ENCODE results near the gene PDXK. TPM values are rescaled to one million over a fixed set of nuclear protein-coding genes. Genes with fewer than 3 reads are reported as not detected.

Gene PDXK
- total and polyA plus RNA-seq, 4 experiments from 2014 or later, result 37.5 to 94.3 (median 77.4) TPM

GRCh38 chr21:43757601-43758000, 38.7 kb downstream of the PDXK start:
- no peaks in the 10 kb centered on the region for H3K9me3 Mint-ChIP-seq
- Histone ChIP-seq H3K4me1 (ENCODE audit: insufficient read depth, low read length) (no peaks in the 10 kb centered on the region), H3K27ac (ENCODE audit: low read depth, low read length) (no peak overlapping the region), H3K36me3 (ENCODE audit: insufficient read depth, low read length) (peaks cover 36% of the 10 kb centered on the region), H3K27me3 (ENCODE audit: insufficient read depth, low read length) (no peaks in the 10 kb centered on the region), H3K4me3 (ENCODE audit: low read length in 2 of 2) (no peak overlapping the region), H3K9me3 (ENCODE audit: control insufficient read depth in 1 of 2, low read length in 2 of 2) (no peaks in the 10 kb centered on the region)
- POLR2A ChIA-PET (ENCODE audit: partially characterized antibody), result interaction anchor here (1.1 kb wide), 1 partner anchor 32 kb away, joined by 3 read pairs; the partner anchor contains the start of gene RRP1
- intact Hi-C loops (cut with micrococcal nuclease), result no loop called here
- H3K4me1 Mint-ChIP-seq, result no peaks in the 10 kb centered on the region
- CTCF ChIA-PET (ENCODE audit: partially characterized antibody), result interaction anchor here (1.0 kb wide), 1 partner anchor 12 kb away, joined by 5 read pairs; no protein-coding TSS in a partner anchor
- H3K27ac Mint-ChIP-seq, result no peak overlapping the region
- no peaks in the 10 kb centered on the region for H3K27me3 Mint-ChIP-seq
- peaks cover 5 to 34% of the 10 kb centered on the region in 2 donors for H3K36me3 Mint-ChIP-seq
- H3K4me3 Mint-ChIP-seq, result no peak overlapping the region
- DNase-seq, result peak in 1 of 5 donors; percentile 9

GRCh38 chr21:43758111-43758641, 39.2 kb downstream of the PDXK start:
- DNase-seq, result no peak
- intact Hi-C loops (cut with micrococcal nuclease), result no loop called here
- POLR2A ChIA-PET (ENCODE audit: partially characterized antibody), result no interaction called here
- Histone ChIP-seq H3K4me1 (ENCODE audit: insufficient read depth, low read length) (no peaks in the 10 kb centered on the region), H3K9me3 (ENCODE audit: control insufficient read depth in 1 of 2, low read length in 2 of 2) (no peaks in the 10 kb centered on the region), H3K36me3 (ENCODE audit: insufficient read depth, low read length) (peaks cover 33% of the 10 kb centered on the region), H3K4me3 (ENCODE audit: low read length in 2 of 2) (no peak overlapping the region), H3K27me3 (ENCODE audit: insufficient read depth, low read length) (no peaks in the 10 kb centered on the region), H3K27ac (ENCODE audit: low read depth, low read length) (no peak overlapping the region)
- Mint-ChIP-seq H3K4me1 (no peaks in the 10 kb centered on the region), H3K9me3 (no peaks in the 10 kb centered on the region), H3K27me3 (no peaks in the 10 kb centered on the region), H3K27ac (no peak overlapping the region), H3K4me3 (no peak overlapping the region), H3K36me3 (peaks cover 5 to 31% of the 10 kb centered on the region in 2 donors)
- CTCF ChIA-PET (ENCODE audit: partially characterized antibody), result no interaction called here

GRCh38 chr21:43758811-43759210, 39.9 kb downstream of the PDXK start:
- no peaks in the 10 kb centered on the region for H3K27me3 ChIP-seq (ENCODE audit: insufficient read depth, low read length)
- no peak overlapping the region for H3K4me3 ChIP-seq (ENCODE audit: low read length in 2 of 2)
- peaks cover 27% of the 10 kb centered on the region for H3K36me3 ChIP-seq (ENCODE audit: insufficient read depth, low read length)
- H3K4me1 ChIP-seq (ENCODE audit: insufficient read depth, low read length), result no peaks in the 10 kb centered on the region
- Mint-ChIP-seq H3K4me1 (no peaks in the 10 kb centered on the region), H3K27ac (peak overlapping the region in 1 of 7 donors; percentile 32), H3K27me3 (no peaks in the 10 kb centered on the region), H3K4me3 (no peak overlapping the region), H3K9me3 (no peaks in the 10 kb centered on the region), H3K36me3 (peaks cover 2 to 28% of the 10 kb centered on the region in 2 donors)
- no peaks in the 10 kb centered on the region for H3K9me3 ChIP-seq (ENCODE audit: control insufficient read depth in 1 of 2, low read length in 2 of 2)
- CTCF ChIA-PET (ENCODE audit: partially characterized antibody), result no interaction called here
- peak in 1 of 5 donors; percentile 24 for DNase-seq
- no peak overlapping the region for H3K27ac ChIP-seq (ENCODE audit: low read depth, low read length)
- POLR2A ChIA-PET (ENCODE audit: partially characterized antibody), result no interaction called here
- intact Hi-C loops (cut with micrococcal nuclease), result no loop called here

GRCh38 chr21:43759651-43760050, 40.7 kb downstream of the PDXK start:
- no peaks in the 10 kb centered on the region for H3K4me1 Mint-ChIP-seq
- H3K36me3 ChIP-seq (ENCODE audit: insufficient read depth, low read length), result peaks cover 20% of the 10 kb centered on the region
- no peaks in the 10 kb centered on the region for H3K9me3 Mint-ChIP-seq

GRCh38 chr21:43760391-43760958, 41.5 kb downstream of the PDXK start:
- Mint-ChIP-seq H3K27ac (no peak overlapping the region), H3K36me3 (peaks cover 0 to 22% of the 10 kb centered on the region in 2 donors), H3K9me3 (no peaks in the 10 kb centered on the region), H3K4me1 (no peaks in the 10 kb centered on the region), H3K27me3 (no peaks in the 10 kb centered on the region), H3K4me3 (no peak overlapping the region)
- H3K4me3 ChIP-seq (ENCODE audit: low read length in 2 of 2), result no peak overlapping the region
- POLR2A ChIA-PET (ENCODE audit: partially characterized antibody), result no interaction called here
- intact Hi-C loops (cut with micrococcal nuclease), result no loop called here
- H3K36me3 ChIP-seq (ENCODE audit: insufficient read depth, low read length), result peaks cover 17% of the 10 kb centered on the region
- no peaks in the 10 kb centered on the region for H3K27me3 ChIP-seq (ENCODE audit: insufficient read depth, low read length)
- CTCF ChIA-PET (ENCODE audit: partially characterized antibody), result no interaction called here
- no peak overlapping the region for H3K27ac ChIP-seq (ENCODE audit: low read depth, low read length)
- no peaks in the 10 kb centered on the region for H3K4me1 ChIP-seq (ENCODE audit: insufficient read depth, low read length)
- no peaks in the 10 kb centered on the region for H3K9me3 ChIP-seq (ENCODE audit: control insufficient read depth in 1 of 2, low read length in 2 of 2)
- no peak for DNase-seq

More at GRCh38 chr21:43759651-43760050, 40.7 kb downstream of the PDXK start:
- Histone ChIP-seq H3K4me1 (ENCODE audit: insufficient read depth, low read length) (no peaks in the 10 kb centered on the region), H3K27me3 (ENCODE audit: insufficient read depth, low read length) (no peaks in the 10 kb centered on the region), H3K4me3 (ENCODE audit: low read length in 2 of 2) (no peak overlapping the region), H3K9me3 (ENCODE audit: control insufficient read depth in 1 of 2, low read length in 2 of 2) (no peaks in the 10 kb centered on the region), H3K27ac (ENCODE audit: low read depth, low read length) (no peak overlapping the region)
- POLR2A ChIA-PET (ENCODE audit: partially characterized antibody), result no interaction called here
- no peaks in the 10 kb centered on the region for H3K27me3 Mint-ChIP-seq
- DNase-seq, result no peak
- CTCF ChIA-PET (ENCODE audit: partially characterized antibody), result no interaction called here
- H3K36me3 Mint-ChIP-seq, result peaks cover 0 to 23% of the 10 kb centered on the region in 2 donors
- intact Hi-C loops (cut with micrococcal nuclease), result no loop called here
- H3K27ac Mint-ChIP-seq, result no peak overlapping the region
- H3K4me3 Mint-ChIP-seq, result no peak overlapping the region

GRCh38 chr21:43761886-43762285, 43.0 kb downstream of the PDXK start:
- H3K27me3 ChIP-seq (ENCODE audit: insufficient read depth, low read length), result no peaks in the 10 kb centered on the region
- H3K9me3 Mint-ChIP-seq, result no peaks in the 10 kb centered on the region
- no peaks in the 10 kb centered on the region for H3K27me3 Mint-ChIP-seq
- ChIA-PET CTCF (ENCODE audit: partially characterized antibody) (no interaction called here), POLR2A (ENCODE audit: partially characterized antibody) (no interaction called here)
- no peak overlapping the region for H3K4me3 ChIP-seq (ENCODE audit: low read length in 2 of 2)
- no peaks in the 10 kb centered on the region for H3K4me1 ChIP-seq (ENCODE audit: insufficient read depth, low read length)
- H3K9me3 ChIP-seq (ENCODE audit: control insufficient read depth in 1 of 2, low read length in 2 of 2), result no peaks in the 10 kb centered on the region
- no peaks in the 10 kb centered on the region for H3K4me1 Mint-ChIP-seq
- peaks cover 8% of the 10 kb centered on the region for H3K36me3 ChIP-seq (ENCODE audit: insufficient read depth, low read length)
- no peak overlapping the region for H3K27ac ChIP-seq (ENCODE audit: low read depth, low read length)
- H3K4me3 Mint-ChIP-seq, result no peak overlapping the region
- intact Hi-C loops (cut with micrococcal nuclease), result no loop called here
- no peak overlapping the region for H3K27ac Mint-ChIP-seq
- DNase-seq, result no peak
- H3K36me3 Mint-ChIP-seq, result peaks cover 0 to 8% of the 10 kb centered on the region in 2 donors

- Mint-ChIP-seq H3K27me3 (no peaks in the 10 kb centered on the region), H3K4me1 (no peaks in the 10 kb centered on the region), H3K36me3 (peaks cover 0 to 8% of the 10 kb centered on the region in 2 donors), H3K4me3 (no peak overlapping the region), H3K9me3 (no peaks in the 10 kb centered on the region), H3K27ac (no peak overlapping the region)
- Histone ChIP-seq H3K36me3 (ENCODE audit: insufficient read depth, low read length) (peaks cover 8% of the 10 kb centered on the region), H3K27me3 (ENCODE audit: insufficient read depth, low read length) (no peaks in the 10 kb centered on the region), H3K27ac (ENCODE audit: low read depth, low read length) (no peak overlapping the region), H3K9me3 (ENCODE audit: control insufficient read depth in 1 of 2, low read length in 2 of 2) (no peaks in the 10 kb centered on the region), H3K4me1 (ENCODE audit: insufficient read depth, low read length) (no peaks in the 10 kb centered on the region), H3K4me3 (ENCODE audit: low read length in 2 of 2) (no peak overlapping the region)
- intact Hi-C loops (cut with micrococcal nuclease), result no loop called here
- POLR2A ChIA-PET (ENCODE audit: partially characterized antibody), result no interaction called here
- CTCF ChIA-PET (ENCODE audit: partially characterized antibody), result no interaction called here
- no peak for DNase-seq
These were observed 43.6 kb downstream of the PDXK start for GRCh38 chr21:43762303-43763128.

Measured in CD4-positive, alpha-beta memory T cell (primary cell).